Activated CD4-positive, alpha-beta T cell treated with anti-CD3 and anti-CD28 coated beads, Interleukin-2, amount 10 ng/mL, durations not matched to agents 7 days and 5 days (primary cell): ENCODE measurements around the gene CENPT. TPM values are rescaled to one million over a fixed set of nuclear protein-coding genes. Genes with fewer than 3 reads are reported as not detected.

Experiments
- CTCF ChIA-PET: fragments of 350-600 bp; sonication (Branson Sonifier 250); formaldehyde crosslinking; loops from one replicate; lab custom pipeline; 2021; ENCODE audit warnings: antibody characterized with exemption; lab: Charles Lee
- POLR2A ChIA-PET: fragments of 350-600 bp; sonication (Branson Sonifier 250); formaldehyde crosslinking; loops from one replicate; lab custom pipeline; 2021; ENCODE audit warnings: antibody characterized with exemption; lab: Charles Lee
- DNase-seq: peaks from one replicate; pipeline ENCODE4 v3.0.0-alpha.2; 2020
- H3K27ac Mint-ChIP-seq: one replicate; pipeline ENCODE4 v1.8.0; 2021; ENCODE audit warnings: mild to moderate bottlenecking, moderate library complexity, mixed read lengths
- H3K27me3 Mint-ChIP-seq: one replicate; pipeline ENCODE4 v1.8.0; 2021; ENCODE audit warnings: mixed read lengths
- H3K36me3 Mint-ChIP-seq: one replicate; pipeline ENCODE4 v1.8.0; 2021; ENCODE audit warnings: low read depth, mixed read lengths
- H3K4me1 Mint-ChIP-seq: one replicate; pipeline ENCODE4 v1.8.0; 2021; ENCODE audit warnings: mixed read lengths
- H3K4me3 Mint-ChIP-seq: one replicate; pipeline ENCODE4 v1.8.0; 2021; ENCODE audit warnings: mild to moderate bottlenecking, moderate library complexity, mixed read lengths
- H3K9me3 Mint-ChIP-seq: one replicate; pipeline ENCODE4 v1.8.0; 2021; ENCODE audit warnings: mixed read lengths
- total RNA-seq, 2 experiments: library from RNA; stranded (reverse); gene quantifications; one replicate each; pipeline ENCODE4 v1.2.3, GENCODE V29; 2021

Gene CENPT
- total RNA-seq, 2 experiments from 2014 or later: 62.1 to 64.0 TPM

GRCh38 chr16:67825119-67825518 lies 22.4 kb downstream of the CENPT start:
- H3K4me1 Mint-ChIP-seq: no peaks in the 10 kb centered on the region
- POLR2A ChIA-PET: no interaction called here

GRCh38 chr16:67822511-67822910 lies 25.0 kb downstream of the CENPT start:
- no peaks in the 10 kb centered on the region for H3K4me1 Mint-ChIP-seq
- no peak overlapping the region for H3K27ac Mint-ChIP-seq
- H3K9me3 Mint-ChIP-seq: no peaks in the 10 kb centered on the region
- no peak for DNase-seq
- no peaks in the 10 kb centered on the region for H3K27me3 Mint-ChIP-seq
- no peaks in the 10 kb centered on the region for H3K36me3 Mint-ChIP-seq
- H3K4me3 Mint-ChIP-seq: no peak overlapping the region
- ChIA-PET CTCF (interaction anchor here (0.6 kb wide), 1 partner anchor 196 kb away, joined by 3 read pairs; no protein-coding TSS in a partner anchor), POLR2A (no interaction called here)

More at GRCh38 chr16:67825119-67825518, 22.4 kb downstream of the CENPT start:
- Mint-ChIP-seq H3K27ac (no peak overlapping the region), H3K27me3 (no peaks in the 10 kb centered on the region), H3K4me3 (no peak overlapping the region), H3K9me3 (no peaks in the 10 kb centered on the region), H3K36me3 (peaks cover 2% of the 10 kb centered on the region)
- no peak for DNase-seq
- CTCF ChIA-PET: interaction anchor here (0.6 to 6.1 kb wide), 2 partner anchors 9 to 363 kb away, joined by 3 to 49 read pairs; no protein-coding TSS in a partner anchor

GRCh38 chr16:67820608-67821259 lies 26.8 kb downstream of the CENPT start:
- no peaks in the 10 kb centered on the region for H3K9me3 Mint-ChIP-seq

GRCh38 chr16:67814567-67814966 lies 32.9 kb downstream of the CENPT start:
- peaks cover 7% of the 10 kb centered on the region for H3K4me1 Mint-ChIP-seq
- ChIA-PET POLR2A (no interaction called here), CTCF (interaction anchor here (0.6 to 3.0 kb wide), 6 partner anchors 12 to 293 kb away, joined by 3 to 49 read pairs (median 18); no protein-coding TSS in a partner anchor)
- no peaks in the 10 kb centered on the region for H3K36me3 Mint-ChIP-seq
- no peaks in the 10 kb centered on the region for H3K27me3 Mint-ChIP-seq
- H3K9me3 Mint-ChIP-seq: no peaks in the 10 kb centered on the region
- H3K4me3 Mint-ChIP-seq: no peak overlapping the region
- H3K27ac Mint-ChIP-seq: no peak overlapping the region
- DNase-seq: no peak

More at GRCh38 chr16:67820608-67821259, 26.8 kb downstream of the CENPT start:
- H3K4me3 Mint-ChIP-seq: no peak overlapping the region
- CTCF ChIA-PET: interaction anchor here (0.5 to 1.3 kb wide), 4 partner anchors 43 to 339 kb away, joined by 3 to 4 read pairs (median 3); no protein-coding TSS in a partner anchor
- no peak overlapping the region for H3K27ac Mint-ChIP-seq
- no peak for DNase-seq
- H3K36me3 Mint-ChIP-seq: no peaks in the 10 kb centered on the region
- no peaks in the 10 kb centered on the region for H3K27me3 Mint-ChIP-seq
- peaks cover 7% of the 10 kb centered on the region for H3K4me1 Mint-ChIP-seq
- POLR2A ChIA-PET: no interaction called here

GRCh38 chr16:67811899-67812298 lies 35.6 kb downstream of the CENPT start:
- Mint-ChIP-seq H3K9me3 (no peaks in the 10 kb centered on the region), H3K36me3 (no peaks in the 10 kb centered on the region), H3K4me3 (no peak overlapping the region), H3K27me3 (no peaks in the 10 kb centered on the region), H3K4me1 (peaks cover 13% of the 10 kb centered on the region), H3K27ac (no peak overlapping the region)
- DNase-seq: no peak
- POLR2A ChIA-PET: no interaction called here
- CTCF ChIA-PET: interaction anchor here (0.6 to 0.8 kb wide), 2 partner anchors 54 to 113 kb away, joined by 4 to 5 read pairs; no protein-coding TSS in a partner anchor

- Mint-ChIP-seq H3K4me3 (peak overlapping the region; percentile 92), H3K27me3 (no peaks in the 10 kb centered on the region), H3K4me1 (peaks cover 35% of the 10 kb centered on the region), H3K9me3 (no peaks in the 10 kb centered on the region), H3K27ac (peak overlapping the region; percentile 90), H3K36me3 (peaks cover 27% of the 10 kb centered on the region)
- ChIA-PET CTCF (interaction anchor here (0.5 to 2.6 kb wide), 9 partner anchors 8 to 331 kb away, joined by 3 to 36 read pairs (median 3); no protein-coding TSS in a partner anchor), POLR2A (no interaction called here)
- no peak for DNase-seq
Measured at GRCh38 chr16:67807148-67807682, 40.3 kb downstream of the CENPT start.

GRCh38 chr16:67806428-67807147 lies 40.9 kb downstream of the CENPT start, which contains the start of the genes RANBP10 and TSNAXIP1:
Gene RANBP10, minus strand, starts transcription at chr16:67806560. Its CDS starts 24 bp downstream, at chr16:67806536.
Gene TSNAXIP1, plus strand, starts transcription at chr16:67806889. Its CDS starts 261 bp downstream, at chr16:67807150.
- Mint-ChIP-seq H3K9me3 (no peaks in the 10 kb centered on the region), H3K4me1 (peaks cover 41% of the 10 kb centered on the region), H3K27ac (peak within 1 kb of the TSS; percentile 90), H3K27me3 (no peaks in the 10 kb centered on the region), H3K36me3 (peaks cover 33% of the 10 kb centered on the region), H3K4me3 (peak within 1 kb of the TSS; percentile 92)
- peak; percentile 98 for DNase-seq
- ChIA-PET CTCF (interaction anchor here (0.5 to 2.6 kb wide), 15 partner anchors 9 to 330 kb away, joined by 3 to 36 read pairs (median 3); no protein-coding TSS in a partner anchor), POLR2A (interaction anchor here (0.6 kb wide), 2 partner anchors 15 to 209 kb away, joined by 3 read pairs; no protein-coding TSS in a partner anchor)

- ChIA-PET POLR2A (interaction anchor here (0.6 kb wide), 2 partner anchors 15 to 209 kb away, joined by 3 read pairs; no protein-coding TSS in a partner anchor), CTCF (interaction anchor here (0.5 to 2.6 kb wide), 11 partner anchors 8 to 178 kb away, joined by 3 to 36 read pairs (median 3); no protein-coding TSS in a partner anchor)
- H3K27me3 Mint-ChIP-seq: no peaks in the 10 kb centered on the region
- no peak for DNase-seq
- peaks cover 48% of the 10 kb centered on the region for H3K4me1 Mint-ChIP-seq
- H3K9me3 Mint-ChIP-seq: no peaks in the 10 kb centered on the region
- peak overlapping the region; percentile 92 for H3K4me3 Mint-ChIP-seq
- peaks cover 40% of the 10 kb centered on the region for H3K36me3 Mint-ChIP-seq
- peak overlapping the region; percentile 90 for H3K27ac Mint-ChIP-seq
Measured at GRCh38 chr16:67805718-67806427, 41.6 kb downstream of the CENPT start.

- Mint-ChIP-seq H3K4me3 (peak overlapping the region; percentile 92), H3K36me3 (peaks cover 48% of the 10 kb centered on the region), H3K4me1 (peaks cover 57% of the 10 kb centered on the region), H3K9me3 (no peaks in the 10 kb centered on the region), H3K27me3 (no peaks in the 10 kb centered on the region), H3K27ac (peak overlapping the region; percentile 90)
- ChIA-PET CTCF (no interaction called here), POLR2A (no interaction called here)
- no peak for DNase-seq
Measured at GRCh38 chr16:67804853-67805542, 42.5 kb downstream of the CENPT start.

- Mint-ChIP-seq H3K4me3 (no peak overlapping the region), H3K4me1 (peaks cover 60% of the 10 kb centered on the region), H3K36me3 (peaks cover 54% of the 10 kb centered on the region), H3K27ac (peak overlapping the region; percentile 42), H3K9me3 (no peaks in the 10 kb centered on the region), H3K27me3 (no peaks in the 10 kb centered on the region)
- ChIA-PET CTCF (interaction anchor here (0.6 to 1.1 kb wide), 2 partner anchors 13 to 930 kb away, joined by 3 to 6 read pairs; no protein-coding TSS in a partner anchor), POLR2A (no interaction called here)
- DNase-seq: no peak
Measured at GRCh38 chr16:67803894-67804293, 43.6 kb downstream of the CENPT start.

- Mint-ChIP-seq H3K9me3 (no peaks in the 10 kb centered on the region), H3K27me3 (no peaks in the 10 kb centered on the region), H3K4me1 (peaks cover 58% of the 10 kb centered on the region), H3K4me3 (peak overlapping the region; percentile 48), H3K36me3 (peaks cover 62% of the 10 kb centered on the region), H3K27ac (peak overlapping the region; percentile 87)
- DNase-seq: peak; percentile 64
- ChIA-PET POLR2A (interaction anchor here (0.6 kb wide), 1 partner anchor 43 kb away, joined by 3 read pairs; no protein-coding TSS in a partner anchor), CTCF (interaction anchor here (0.7 to 3.6 kb wide), 4 partner anchors 15 to 281 kb away, joined by 3 to 26 read pairs (median 8); no protein-coding TSS in a partner anchor)
Measured at GRCh38 chr16:67801883-67802282, 45.6 kb downstream of the CENPT start.
